ENCODE data around the gene CDPF1.

- TF ChIP-seq CTCF (IDR thresholded peaks at IDR 0.05) = no peak
- TF ChIP-seq POLR2A (IDR thresholded peaks at IDR 0.05) = no peak
Observed at GRCh38 chr22:46288846-46289243, 38.8 kb upstream of the CDPF1 start.

All from heart left ventricle (tissue), 13 donors.